GM18526 (cell line): ENCODE measurements around the gene EML6.

Experiments
- POLR2A ChIP-seq: IDR thresholded peaks from 3 replicates; pipeline ENCODE4 v1.6.1; 2011; ENCODE audit not compliant: insufficient read length; ENCODE audit errors: extremely low read depth

Gene EML6

GRCh38 chr2:54967759-54968365, 244.4 kb downstream of the EML6 start:
- TF ChIP-seq POLR2A = no peak

GRCh38 chr2:54968561-54969218, 245.2 kb downstream of the EML6 start:
- no peak for TF ChIP-seq POLR2A

- TF ChIP-seq POLR2A = no peak
Measured at GRCh38 chr2:54969295-54969939, 246.0 kb downstream of the EML6 start.

- no peak for TF ChIP-seq POLR2A
Measured at GRCh38 chr2:54969940-54970338, 246.5 kb downstream of the EML6 start.

- no peak for TF ChIP-seq POLR2A
Measured at GRCh38 chr2:54975175-54975574, 251.7 kb downstream of the EML6 start.

- no peak for TF ChIP-seq POLR2A
Measured at GRCh38 chr2:54975598-54976492, 252.4 kb downstream of the EML6 start.

- TF ChIP-seq POLR2A = no peak
Measured at GRCh38 chr2:54977149-54977548, 253.7 kb downstream of the EML6 start.

GRCh38 chr2:54979321-54980044, 256.0 kb downstream of the EML6 start:
- TF ChIP-seq POLR2A = no peak

- no peak for TF ChIP-seq POLR2A
Measured at GRCh38 chr2:54981385-54981784, 257.9 kb downstream of the EML6 start.

- no peak for TF ChIP-seq POLR2A
Measured at GRCh38 chr2:54983345-54984220, 260.1 kb downstream of the EML6 start.

GRCh38 chr2:54984476-54984875, 261.0 kb downstream of the EML6 start:
- no peak for TF ChIP-seq POLR2A

GRCh38 chr2:54986264-54986663, 262.8 kb downstream of the EML6 start:
- no peak for TF ChIP-seq POLR2A

GRCh38 chr2:54988612-54989011, 265.1 kb downstream of the EML6 start:
- no peak for TF ChIP-seq POLR2A

GRCh38 chr2:54995553-54995952, 272.1 kb downstream of the EML6 start:
- TF ChIP-seq POLR2A = no peak
